NCI-H146 treated with DMSO at 0.1 percent for 48 hours (cell line): ENCODE results near the gene PAM16.

Experiments used
- DNase-seq: peaks from one replicate; lab custom pipeline; 2025; ENCODE audit not compliant: unreplicated experiment; lab: John Stamatoyannopoulos, UW

PAM16 gene

GRCh38 chr16:4383591-4384444, 32.7 kb upstream of the PAM16 start:
- no peak for DNase-seq

- DNase-seq = no peak
Observed at GRCh38 chr16:4382795-4383357, 31.8 kb upstream of the PAM16 start.

- no peak for DNase-seq
Observed at GRCh38 chr16:4381935-4382794, 31.0 kb upstream of the PAM16 start.

GRCh38 chr16:4381072-4381934, 30.2 kb upstream of the PAM16 start:
- no peak for DNase-seq

- DNase-seq = no peak
Observed at GRCh38 chr16:4380119-4381063, 29.3 kb upstream of the PAM16 start.

- DNase-seq = no peak
Observed at GRCh38 chr16:4378999-4379690, 28.0 kb upstream of the PAM16 start.

GRCh38 chr16:4378161-4378666, 27.1 kb upstream of the PAM16 start:
- DNase-seq = no peak

- no peak for DNase-seq
Observed at GRCh38 chr16:4377573-4378154, 26.5 kb upstream of the PAM16 start.

GRCh38 chr16:4376893-4377572, 25.9 kb upstream of the PAM16 start:
- DNase-seq = no peak

- DNase-seq = no peak
Observed at GRCh38 chr16:4376126-4376892, 25.2 kb upstream of the PAM16 start.

GRCh38 chr16:4375717-4376116, 24.6 kb upstream of the PAM16 start:
- DNase-seq = no peak

- no peak for DNase-seq
Observed at GRCh38 chr16:4373909-4374742, 23.0 kb upstream of the PAM16 start.

- no peak for DNase-seq
Observed at GRCh38 chr16:4373356-4373908, 22.3 kb upstream of the PAM16 start.

GRCh38 chr16:4372578-4373355, 21.6 kb upstream of the PAM16 start:
- peak; percentile 84 for DNase-seq

- no peak for DNase-seq
Observed at GRCh38 chr16:4372001-4372577, 21.0 kb upstream of the PAM16 start.
